Hindlimb muscle (tissue), 1 donor: Measurements from ENCODE around the gene ZNF438. TPM values are rescaled to one million over a fixed set of nuclear protein-coding genes. Genes with fewer than 3 reads are reported as not detected.
"Not testable (repeated sequence)": the region's sequence is repeated elsewhere in the genome, so short reads cannot be mapped to it uniquely, and the experiment has no call there.

ENCODE experiments used
- DNase-seq: peaks from one replicate; pipeline ENCODE4 v3.0.0-alpha.2; 2013
- polyA plus RNA-seq: library from polyadenylated mRNA; unstranded; fragments of 120-200 nt; gene quantifications from one replicate; pipeline ENCODE4 v1.2.1, GENCODE V29; 2013; ENCODE audit not compliant: insufficient read length

ZNF438 gene
- polyA plus RNA-seq, 1 donor = 15.5 TPM

- no peak for DNase-seq
These were observed 46.9 kb downstream of the ZNF438 start for GRCh38 chr10:30984563-30985328.

- not testable (repeated sequence) for DNase-seq
These were observed 48.5 kb downstream of the ZNF438 start for GRCh38 chr10:30983209-30983608.

GRCh38 chr10:30980951-30981616, 50.6 kb downstream of the ZNF438 start:
- no peak for DNase-seq

- DNase-seq = no peak
These were observed 51.7 kb downstream of the ZNF438 start for GRCh38 chr10:30979956-30980355.

GRCh38 chr10:30978843-30979242, 52.8 kb downstream of the ZNF438 start:
- DNase-seq = no peak

GRCh38 chr10:30977385-30977784, 54.3 kb downstream of the ZNF438 start:
- DNase-seq = no peak

GRCh38 chr10:30974773-30975415, 56.8 kb downstream of the ZNF438 start:
- no peak for DNase-seq

- DNase-seq = no peak
These were observed 57.3 kb downstream of the ZNF438 start for GRCh38 chr10:30974355-30974754.

- DNase-seq = no peak
These were observed 57.9 kb downstream of the ZNF438 start for GRCh38 chr10:30973737-30974136.

- DNase-seq = no peak
These were observed 60.8 kb downstream of the ZNF438 start for GRCh38 chr10:30970760-30971460.

GRCh38 chr10:30968711-30969110, 63.0 kb downstream of the ZNF438 start:
- DNase-seq = no peak

GRCh38 chr10:30967650-30968410, 63.8 kb downstream of the ZNF438 start:
- DNase-seq = peak; percentile 77

- no peak for DNase-seq
These were observed 67.4 kb downstream of the ZNF438 start for GRCh38 chr10:30963992-30964930.

- no peak for DNase-seq
These were observed 69.1 kb downstream of the ZNF438 start for GRCh38 chr10:30962522-30962921.

- no peak for DNase-seq
These were observed 71.8 kb downstream of the ZNF438 start for GRCh38 chr10:30959836-30960210.

- not testable (repeated sequence) for DNase-seq
These were observed 82.4 kb downstream of the ZNF438 start for GRCh38 chr10:30949218-30949617.

GRCh38 chr10:30944005-30944404, 87.7 kb downstream of the ZNF438 start:
- DNase-seq = no peak

GRCh38 chr10:30943451-30943850, 88.2 kb downstream of the ZNF438 start:
- no peak for DNase-seq

GRCh38 chr10:30940256-30940655, 91.4 kb downstream of the ZNF438 start:
- no peak for DNase-seq

GRCh38 chr10:30939643-30940251, 91.9 kb downstream of the ZNF438 start:
- DNase-seq = no peak

GRCh38 chr10:30935078-30935477, 96.6 kb downstream of the ZNF438 start:
- no peak for DNase-seq
